ENCODE results near the gene TYROBP.

DNA sequence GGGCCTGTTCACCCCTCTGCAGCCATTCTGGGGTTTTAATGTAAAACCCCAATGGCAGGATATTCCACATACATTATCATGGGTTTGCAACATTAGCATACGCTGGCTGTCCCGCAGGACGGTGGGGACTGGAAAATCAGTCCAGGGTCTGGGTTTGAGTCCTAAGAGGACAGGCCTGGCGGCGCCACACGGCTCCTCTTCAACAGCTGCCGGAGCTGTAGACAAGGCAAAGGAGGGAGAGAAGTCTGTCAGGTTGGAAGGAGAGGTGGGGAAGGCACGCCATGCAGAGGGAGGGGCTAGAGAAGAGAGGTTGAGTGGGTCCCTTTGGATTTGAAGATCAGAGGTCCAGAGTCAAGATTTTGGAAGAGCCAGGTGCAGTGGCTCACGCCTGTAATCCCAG, 19.7 kb downstream of the TYROBP start:
- TF ChIP-seq CTCF (conservative IDR thresholded peaks at IDR 0.05; ENCODE audit: low read depth, low read length) (no peak), EZH2 (IDR thresholded peaks at IDR 0.05; ENCODE audit: borderline replicate concordance, low read depth, low read length, poor library complexity, severe bottlenecking) (no peak)
